ENCODE data around the gene ZNF138. TPM values are rescaled to one million over a fixed set of nuclear protein-coding genes. Genes with fewer than 3 reads are reported as not detected.
A peak's percentile ranks its signal among the peaks of the same experiment; 100 is the strongest.

Gene ZNF138
- total and polyA plus RNA-seq, 4 donors, result 20.4 to 48.3 (median 27.7) TPM

- H3K4me1 ChIP-seq (ENCODE audit: control insufficient read depth, insufficient read depth, low read length), result peaks cover 29% of the 10 kb centered on the region
- no peak overlapping the region for H3K4me3 ChIP-seq (ENCODE audit: low read depth, low read length)
- peaks cover 11% of the 10 kb centered on the region for H3K9me3 ChIP-seq (ENCODE audit: control insufficient read depth, insufficient read depth, low read length)
- DNase-seq (ENCODE audit: low read depth in 4 of 6, low spot score in 6 of 6), result no peak
- no peaks in the 10 kb centered on the region for H3K27me3 ChIP-seq (ENCODE audit: control insufficient read depth, insufficient read depth, low read length)
- 72% methylated on average over 32 of the region's 34 CpGs for WGBS (ENCODE audit: insufficient coverage)
- H3K27ac ChIP-seq (ENCODE audit: low read depth, low read length), result no peak overlapping the region
- H3K36me3 ChIP-seq (ENCODE audit: control insufficient read depth, insufficient read depth, low read length), result no peaks in the 10 kb centered on the region
Observed at GRCh38 chr7:64877714-64878610, 83.7 kb downstream of the ZNF138 start.

GRCh38 chr7:64878684-64879083 lies 84.5 kb downstream of the ZNF138 start:
- H3K36me3 ChIP-seq (ENCODE audit: control insufficient read depth, insufficient read depth, low read length), result no peaks in the 10 kb centered on the region
- no peak overlapping the region for H3K4me3 ChIP-seq (ENCODE audit: low read depth, low read length)
- peaks cover 11% of the 10 kb centered on the region for H3K9me3 ChIP-seq (ENCODE audit: control insufficient read depth, insufficient read depth, low read length)
- no peak for DNase-seq (ENCODE audit: low read depth in 4 of 6, low spot score in 6 of 6)
- no peak overlapping the region for H3K27ac ChIP-seq (ENCODE audit: low read depth, low read length)
- 95% methylated on average over 5 of the region's 5 CpGs for WGBS (ENCODE audit: insufficient coverage)
- peaks cover 32% of the 10 kb centered on the region for H3K4me1 ChIP-seq (ENCODE audit: control insufficient read depth, insufficient read depth, low read length)
- H3K27me3 ChIP-seq (ENCODE audit: control insufficient read depth, insufficient read depth, low read length), result no peaks in the 10 kb centered on the region

GRCh38 chr7:64879086-64879730 lies 85.0 kb downstream of the ZNF138 start:
- H3K4me3 ChIP-seq (ENCODE audit: low read depth, low read length), result no peak overlapping the region
- WGBS (ENCODE audit: insufficient coverage), result 85% methylated on average over 9 of the region's 9 CpGs
- no peak overlapping the region for H3K27ac ChIP-seq (ENCODE audit: low read depth, low read length)
- no peaks in the 10 kb centered on the region for H3K27me3 ChIP-seq (ENCODE audit: control insufficient read depth, insufficient read depth, low read length)
- H3K9me3 ChIP-seq (ENCODE audit: control insufficient read depth, insufficient read depth, low read length), result peaks cover 11% of the 10 kb centered on the region
- no peaks in the 10 kb centered on the region for H3K36me3 ChIP-seq (ENCODE audit: control insufficient read depth, insufficient read depth, low read length)
- no peak for DNase-seq (ENCODE audit: low read depth in 4 of 6, low spot score in 6 of 6)
- H3K4me1 ChIP-seq (ENCODE audit: control insufficient read depth, insufficient read depth, low read length), result peaks cover 32% of the 10 kb centered on the region

GRCh38 chr7:64879800-64880199 lies 85.6 kb downstream of the ZNF138 start:
- no peak overlapping the region for H3K4me3 ChIP-seq (ENCODE audit: low read depth, low read length)
- peaks cover 13% of the 10 kb centered on the region for H3K9me3 ChIP-seq (ENCODE audit: control insufficient read depth, insufficient read depth, low read length)
- no peak for DNase-seq (ENCODE audit: low read depth in 4 of 6, low spot score in 6 of 6)
- peaks cover under 1% of the 10 kb centered on the region for H3K36me3 ChIP-seq (ENCODE audit: control insufficient read depth, insufficient read depth, low read length)
- no peak overlapping the region for H3K27ac ChIP-seq (ENCODE audit: low read depth, low read length)
- H3K4me1 ChIP-seq (ENCODE audit: control insufficient read depth, insufficient read depth, low read length), result peaks cover 32% of the 10 kb centered on the region
- 97% methylated on average over 17 of the region's 17 CpGs for WGBS (ENCODE audit: insufficient coverage)
- H3K27me3 ChIP-seq (ENCODE audit: control insufficient read depth, insufficient read depth, low read length), result no peaks in the 10 kb centered on the region

- Histone ChIP-seq H3K4me1 (ENCODE audit: control insufficient read depth, insufficient read depth, low read length) (peaks cover 32% of the 10 kb centered on the region), H3K9me3 (ENCODE audit: control insufficient read depth, insufficient read depth, low read length) (peaks cover 11% of the 10 kb centered on the region), H3K27me3 (ENCODE audit: control insufficient read depth, insufficient read depth, low read length) (no peaks in the 10 kb centered on the region), H3K4me3 (ENCODE audit: low read depth, low read length) (no peak overlapping the region), H3K36me3 (ENCODE audit: control insufficient read depth, insufficient read depth, low read length) (peaks cover 3% of the 10 kb centered on the region), H3K27ac (ENCODE audit: low read depth, low read length) (no peak overlapping the region)
- DNase-seq (ENCODE audit: low read depth in 4 of 6, low spot score in 6 of 6), result no peak
- WGBS (ENCODE audit: insufficient coverage), result 95% methylated on average over 33 of the region's 38 CpGs
Observed at GRCh38 chr7:64880322-64881297, 86.4 kb downstream of the ZNF138 start.

GRCh38 chr7:64881461-64882287 lies 87.4 kb downstream of the ZNF138 start:
- Histone ChIP-seq H3K9me3 (ENCODE audit: control insufficient read depth, insufficient read depth, low read length) (peaks cover 11% of the 10 kb centered on the region), H3K27me3 (ENCODE audit: control insufficient read depth, insufficient read depth, low read length) (peaks cover 2% of the 10 kb centered on the region), H3K27ac (ENCODE audit: low read depth, low read length) (no peak overlapping the region), H3K4me3 (ENCODE audit: low read depth, low read length) (no peak overlapping the region), H3K36me3 (ENCODE audit: control insufficient read depth, insufficient read depth, low read length) (peaks cover 3% of the 10 kb centered on the region), H3K4me1 (ENCODE audit: control insufficient read depth, insufficient read depth, low read length) (peaks cover 31% of the 10 kb centered on the region)
- WGBS (ENCODE audit: insufficient coverage), result 80% methylated on average over 24 of the region's 26 CpGs
- DNase-seq (ENCODE audit: low read depth in 4 of 6, low spot score in 6 of 6), result no peak

- H3K36me3 ChIP-seq (ENCODE audit: control insufficient read depth, insufficient read depth, low read length), result peaks cover 3% of the 10 kb centered on the region
- no peak overlapping the region for H3K4me3 ChIP-seq (ENCODE audit: low read depth, low read length)
- H3K9me3 ChIP-seq (ENCODE audit: control insufficient read depth, insufficient read depth, low read length), result peaks cover 11% of the 10 kb centered on the region
- H3K27me3 ChIP-seq (ENCODE audit: control insufficient read depth, insufficient read depth, low read length), result peaks cover 9% of the 10 kb centered on the region
- peak in 3 of 6 donors; percentile 31 to 81 (median 77) for DNase-seq (ENCODE audit: low read depth in 4 of 6, low spot score in 6 of 6)
- no peak overlapping the region for H3K27ac ChIP-seq (ENCODE audit: low read depth, low read length)
- WGBS (ENCODE audit: insufficient coverage), result 9% methylated on average over 51 of the region's 55 CpGs
- peaks cover 24% of the 10 kb centered on the region for H3K4me1 ChIP-seq (ENCODE audit: control insufficient read depth, insufficient read depth, low read length)
Observed at GRCh38 chr7:64882341-64883112, 88.3 kb downstream of the ZNF138 start.
